Activated naive CD8-positive, alpha-beta T cell treated with anti-CD3 and anti-CD28 coated beads, Interleukin-2, amount 50 U/mL, for 24 hours (primary cell): ENCODE data around the gene PPFIA4.
A peak's percentile ranks its signal among the peaks of the same experiment; 100 is the strongest.
"Not testable (repeated sequence)": the region's sequence is repeated elsewhere in the genome, so short reads cannot be mapped to it uniquely, and the experiment has no call there.

Source experiments
- ATAC-seq: fragments of 150-1000 bp; cut with Tn5 transposase; one replicate; pipeline ENCODE4 v1.10.0; 2021
- DNase-seq: peaks from one replicate; pipeline ENCODE4 v3.0.0; 2021
- H3K27ac Mint-ChIP-seq: one replicate; pipeline ENCODE4 v1.8.0; 2021; ENCODE audit warnings: mild to moderate bottlenecking, mixed read lengths
- H3K27me3 Mint-ChIP-seq: one replicate; pipeline ENCODE4 v1.8.0; 2021; ENCODE audit warnings: mixed read lengths
- H3K36me3 Mint-ChIP-seq: one replicate; pipeline ENCODE4 v1.8.0; 2021; ENCODE audit warnings: low read depth, mixed read lengths
- H3K4me1 Mint-ChIP-seq: one replicate; pipeline ENCODE4 v1.8.0; 2021; ENCODE audit warnings: mixed read lengths
- H3K4me3 Mint-ChIP-seq: one replicate; pipeline ENCODE4 v1.8.0; 2021; ENCODE audit warnings: mild to moderate bottlenecking, moderate library complexity, mixed read lengths
- H3K9me3 Mint-ChIP-seq: one replicate; pipeline ENCODE4 v1.8.0; 2021; ENCODE audit warnings: mixed read lengths

Gene PPFIA4

GRCh38 chr1:203026031-203026665, at the start of gene PPFIA4:
PPFIA4 (plus strand) TSS chr1:203026491; CDS start chr1:203039009, 12,518 bp downstream.
- H3K9me3 Mint-ChIP-seq: peaks cover 8% of the 10 kb centered on the region
- peaks cover 17% of the 10 kb centered on the region for H3K27me3 Mint-ChIP-seq
- ATAC-seq (peak; percentile 92), DNase-seq (peak; percentile 92)
- peak within 1 kb of the TSS; percentile 79 for H3K4me3 Mint-ChIP-seq
- H3K27ac Mint-ChIP-seq: peak within 1 kb of the TSS; percentile 76
- peaks cover 28% of the 10 kb centered on the region for H3K36me3 Mint-ChIP-seq
- peaks cover 11% of the 10 kb centered on the region for H3K4me1 Mint-ChIP-seq

GRCh38 chr1:202976633-202977032, 49.7 kb upstream of the PPFIA4 start:
- H3K4me1 Mint-ChIP-seq: no peaks in the 10 kb centered on the region
- peaks cover 6% of the 10 kb centered on the region for H3K27me3 Mint-ChIP-seq
- ATAC-seq: no peak

DNA sequence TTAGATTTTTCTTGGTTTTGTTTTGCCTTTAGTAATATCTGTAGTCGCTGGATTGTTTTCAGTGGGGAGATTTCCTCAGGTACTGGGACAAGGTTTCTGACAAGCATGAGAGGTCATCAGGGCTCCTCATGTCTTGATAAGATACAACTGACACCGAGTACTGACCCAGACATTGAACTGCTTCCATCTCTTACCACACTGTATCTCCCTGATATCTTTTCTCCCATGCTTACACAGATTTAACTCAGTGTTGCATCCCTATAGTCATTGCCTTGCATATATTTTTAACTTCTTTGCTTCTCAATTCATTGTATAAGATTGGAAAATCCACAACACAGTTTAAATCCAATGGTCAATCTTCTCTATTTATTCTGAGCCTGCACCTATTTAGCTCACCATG, 46.8 kb upstream of the PPFIA4 start:
- Mint-ChIP-seq H3K27ac (no peak overlapping the region), H3K9me3 (no peaks in the 10 kb centered on the region), H3K36me3 (no peaks in the 10 kb centered on the region), H3K4me1 (no peaks in the 10 kb centered on the region), H3K27me3 (peaks cover 6% of the 10 kb centered on the region), H3K4me3 (no peak overlapping the region)
- DNase-seq: no peak
- ATAC-seq: no peak

More at GRCh38 chr1:202976633-202977032, 49.7 kb upstream of the PPFIA4 start:
- Mint-ChIP-seq H3K27ac (no peak overlapping the region), H3K4me3 (no peak overlapping the region), H3K36me3 (no peaks in the 10 kb centered on the region), H3K9me3 (no peaks in the 10 kb centered on the region)
- DNase-seq: no peak

- H3K27ac Mint-ChIP-seq: no peak overlapping the region
- H3K4me1 Mint-ChIP-seq: no peaks in the 10 kb centered on the region
Measured at GRCh38 chr1:202981939-202982338, 44.4 kb upstream of the PPFIA4 start.

GRCh38 chr1:202982715-202983430, 43.4 kb upstream of the PPFIA4 start:
- ATAC-seq: no peak

More at GRCh38 chr1:202981939-202982338, 44.4 kb upstream of the PPFIA4 start:
- no peak overlapping the region for H3K4me3 Mint-ChIP-seq
- DNase-seq (no peak), ATAC-seq (no peak)
- no peaks in the 10 kb centered on the region for H3K9me3 Mint-ChIP-seq
- H3K27me3 Mint-ChIP-seq: peaks cover 3% of the 10 kb centered on the region
- no peaks in the 10 kb centered on the region for H3K36me3 Mint-ChIP-seq

GRCh38 chr1:202986120-202986519, 40.2 kb upstream of the PPFIA4 start:
- H3K36me3 Mint-ChIP-seq, DNase-seq, H3K4me3 Mint-ChIP-seq, H3K27me3 Mint-ChIP-seq, ATAC-seq, H3K9me3 Mint-ChIP-seq, H3K4me1 Mint-ChIP-seq, H3K27ac Mint-ChIP-seq: not testable (repeated sequence)

More at GRCh38 chr1:202982715-202983430, 43.4 kb upstream of the PPFIA4 start:
- DNase-seq: no peak
- Mint-ChIP-seq H3K27ac (no peak overlapping the region), H3K4me3 (no peak overlapping the region), H3K36me3 (no peaks in the 10 kb centered on the region), H3K27me3 (peaks cover 3% of the 10 kb centered on the region), H3K4me1 (no peaks in the 10 kb centered on the region), H3K9me3 (no peaks in the 10 kb centered on the region)

- DNase-seq: no peak
- H3K4me1 Mint-ChIP-seq: no peaks in the 10 kb centered on the region
- no peak for ATAC-seq
- H3K27ac Mint-ChIP-seq: no peak overlapping the region
- H3K36me3 Mint-ChIP-seq: no peaks in the 10 kb centered on the region
- peaks cover 4% of the 10 kb centered on the region for H3K27me3 Mint-ChIP-seq
- no peak overlapping the region for H3K4me3 Mint-ChIP-seq
- no peaks in the 10 kb centered on the region for H3K9me3 Mint-ChIP-seq
Measured at GRCh38 chr1:202987255-202987654, 39.0 kb upstream of the PPFIA4 start.

DNA sequence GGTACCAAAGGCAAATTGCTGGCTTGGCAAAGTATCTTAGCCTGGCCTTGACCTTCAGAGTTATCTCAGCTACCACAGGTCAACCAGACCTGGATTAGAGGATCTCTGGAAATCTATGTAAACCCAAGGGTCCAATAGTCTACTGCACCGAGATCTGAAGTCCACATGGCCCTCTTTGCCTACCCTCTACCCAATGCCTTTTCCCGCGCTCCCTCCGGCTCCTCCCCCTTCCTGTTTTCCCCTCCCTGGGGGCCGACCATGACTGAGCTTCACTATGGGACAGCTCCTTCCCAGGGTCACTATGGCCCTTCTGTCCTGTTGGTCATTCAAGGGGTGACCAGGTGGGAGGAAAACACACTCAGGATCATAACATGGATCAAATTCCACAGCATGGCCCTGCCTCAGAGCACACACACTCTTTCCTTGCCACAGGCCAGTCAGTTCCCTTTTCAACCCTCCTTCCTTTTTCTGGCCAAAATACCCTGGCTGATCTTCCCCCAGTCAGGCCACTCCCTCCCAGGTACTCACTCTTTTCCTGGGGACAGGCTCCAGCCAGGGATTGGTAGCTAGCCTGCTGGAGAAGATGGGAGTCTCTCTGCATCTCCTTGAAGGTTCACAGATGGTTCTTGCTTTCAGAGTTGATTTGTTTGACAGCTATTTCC, 38.2 kb upstream of the PPFIA4 start:
- Mint-ChIP-seq H3K27ac (no peak overlapping the region), H3K4me1 (no peaks in the 10 kb centered on the region), H3K27me3 (peaks cover 4% of the 10 kb centered on the region), H3K36me3 (no peaks in the 10 kb centered on the region), H3K9me3 (no peaks in the 10 kb centered on the region), H3K4me3 (no peak overlapping the region)
- ATAC-seq (no peak), DNase-seq (no peak)

DNA sequence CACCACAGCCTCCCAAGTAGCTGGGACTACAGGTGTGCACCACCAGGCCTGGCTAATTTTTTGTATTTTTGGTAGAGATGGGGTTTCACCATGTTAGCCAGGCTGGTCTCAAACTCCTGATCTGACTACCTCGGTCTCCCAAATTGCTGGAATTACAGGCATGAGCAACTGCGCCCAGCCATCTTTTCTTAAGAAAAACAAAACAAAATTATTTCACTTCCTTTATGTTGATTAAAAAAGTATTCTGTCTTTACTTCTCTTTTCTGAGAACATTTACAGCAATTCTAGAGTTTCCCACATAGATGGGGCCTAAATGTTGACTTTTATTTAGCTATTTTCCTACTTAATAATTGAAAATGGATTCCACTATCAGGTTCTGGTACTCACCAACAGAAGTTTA, 36.4 kb upstream of the PPFIA4 start:
- Mint-ChIP-seq H3K27ac (no peak overlapping the region), H3K4me1 (no peaks in the 10 kb centered on the region), H3K9me3 (no peaks in the 10 kb centered on the region), H3K36me3 (no peaks in the 10 kb centered on the region), H3K4me3 (no peak overlapping the region), H3K27me3 (peaks cover 11% of the 10 kb centered on the region)
- ATAC-seq: no peak
- no peak for DNase-seq

GRCh38 chr1:202991112-202991511, 35.2 kb upstream of the PPFIA4 start:
- no peaks in the 10 kb centered on the region for H3K9me3 Mint-ChIP-seq
- H3K36me3 Mint-ChIP-seq: no peaks in the 10 kb centered on the region
- H3K4me3 Mint-ChIP-seq: no peak overlapping the region
- peaks cover 20% of the 10 kb centered on the region for H3K27me3 Mint-ChIP-seq
- H3K27ac Mint-ChIP-seq: no peak overlapping the region
- no peaks in the 10 kb centered on the region for H3K4me1 Mint-ChIP-seq
- ATAC-seq (peak; percentile 36), DNase-seq (no peak)

DNA sequence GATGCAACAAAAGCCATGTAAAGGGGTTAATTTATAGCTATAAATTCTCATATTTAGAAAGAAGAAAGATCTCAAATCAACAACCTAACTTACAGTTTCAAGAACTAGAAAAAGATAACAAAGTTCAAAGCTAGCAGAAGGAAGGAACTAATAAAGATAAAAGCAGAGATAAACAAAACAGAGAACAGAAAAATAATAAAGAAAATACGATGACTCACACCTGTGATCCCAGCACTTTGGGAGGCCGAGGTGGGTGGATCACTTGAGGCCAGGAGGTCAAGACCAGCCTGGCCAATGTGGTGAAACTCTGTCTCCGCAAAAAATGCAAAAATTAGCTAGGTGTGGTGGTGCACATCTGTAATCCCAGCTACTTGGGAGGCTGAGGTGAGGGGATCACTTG, 31.5 kb upstream of the PPFIA4 start:
- no peaks in the 10 kb centered on the region for H3K36me3 Mint-ChIP-seq
- H3K4me1 Mint-ChIP-seq: peaks cover 5% of the 10 kb centered on the region
- peak overlapping the region; percentile 7 for H3K4me3 Mint-ChIP-seq
- DNase-seq: no peak
- ATAC-seq: no peak
- no peak overlapping the region for H3K27ac Mint-ChIP-seq
- peaks cover 27% of the 10 kb centered on the region for H3K27me3 Mint-ChIP-seq
- H3K9me3 Mint-ChIP-seq: no peaks in the 10 kb centered on the region

- Mint-ChIP-seq H3K4me3 (peak overlapping the region; percentile 22), H3K9me3 (no peaks in the 10 kb centered on the region), H3K27ac (no peak overlapping the region), H3K27me3 (peaks cover 20% of the 10 kb centered on the region), H3K4me1 (peaks cover 7% of the 10 kb centered on the region), H3K36me3 (no peaks in the 10 kb centered on the region)
- ATAC-seq: peak; percentile 49
- peak; percentile 63 for DNase-seq
Measured at GRCh38 chr1:202998836-202999750, 27.2 kb upstream of the PPFIA4 start.

DNA sequence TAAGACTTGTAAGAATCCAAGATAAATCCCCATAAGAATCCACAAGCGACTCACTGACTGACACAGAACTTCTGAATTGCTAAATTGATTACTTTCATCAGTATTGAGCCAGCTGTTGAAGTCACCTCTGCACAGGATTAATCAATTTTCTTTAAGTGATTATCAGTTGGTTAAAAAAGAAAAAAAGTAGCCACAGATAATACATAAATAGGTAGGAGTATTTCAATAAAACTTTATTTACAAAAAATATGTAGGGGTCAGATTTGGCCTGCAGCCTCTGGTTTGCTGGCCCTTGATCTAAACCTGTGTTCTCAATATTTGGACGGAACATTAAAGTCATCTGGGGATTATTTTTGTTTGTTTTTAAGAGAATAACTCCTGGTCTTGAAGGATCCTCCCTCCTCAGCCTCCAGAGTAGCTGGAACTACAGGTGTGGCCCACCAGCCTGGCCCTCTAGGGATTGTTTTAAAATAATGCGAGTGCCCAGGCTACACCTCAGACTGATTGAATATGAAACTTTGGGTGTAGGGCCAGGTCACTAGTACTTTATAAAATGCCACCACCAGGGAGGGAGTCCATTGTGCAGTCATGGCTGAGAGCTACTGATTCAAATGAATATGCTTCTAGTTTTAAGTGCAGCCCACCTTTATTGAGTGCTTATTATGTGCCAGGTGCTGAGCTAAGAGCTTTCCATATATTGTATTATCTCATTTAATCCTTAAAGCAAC, 25.9 kb upstream of the PPFIA4 start:
- Mint-ChIP-seq H3K27me3 (peaks cover 15% of the 10 kb centered on the region), H3K9me3 (no peaks in the 10 kb centered on the region), H3K36me3 (no peaks in the 10 kb centered on the region), H3K4me3 (no peak overlapping the region), H3K4me1 (peaks cover 8% of the 10 kb centered on the region), H3K27ac (no peak overlapping the region)
- DNase-seq (no peak), ATAC-seq (no peak)

- DNase-seq (no peak), ATAC-seq (no peak)
- Mint-ChIP-seq H3K4me1 (peaks cover 18% of the 10 kb centered on the region), H3K27ac (no peak overlapping the region), H3K9me3 (no peaks in the 10 kb centered on the region), H3K36me3 (no peaks in the 10 kb centered on the region), H3K4me3 (no peak overlapping the region), H3K27me3 (peaks cover 6% of the 10 kb centered on the region)
Measured at GRCh38 chr1:203001986-203002385, 24.3 kb upstream of the PPFIA4 start.
